Neural cell (in vitro differentiated cells): ENCODE results near the gene GRHL1. TPM values are rescaled to one million over a fixed set of nuclear protein-coding genes. Genes with fewer than 3 reads are reported as not detected.

Experiments
- H2AFZ ChIP-seq: fragments of 200-600, 300-800 bp; sonication (generic), shearing (Covaris generic); 2 replicates; pipeline ENCODE4 v1.6.0; 2014; ENCODE audit warnings: low read depth, mild to moderate bottlenecking, antibody characterized with exemption, low read length, moderate library complexity
- H3F3A ChIP-seq: fragments of 200-600 bp; shearing (Covaris generic); 2 replicates; pipeline ENCODE4 v1.6.1; 2016; ENCODE audit warnings: mild to moderate bottlenecking, moderate library complexity, mixed read lengths, antibody characterized with exemption, low read length; ENCODE audit not compliant: insufficient read depth, poor library complexity, severe bottlenecking
- H3K27ac ChIP-seq: fragments of 200-600, 300-800 bp; sonication (generic), shearing (Covaris generic); 2 replicates; pipeline ENCODE4 v1.5.1; 2014; ENCODE audit warnings: mild to moderate bottlenecking, low read length, moderate library complexity
- H3K27me3 ChIP-seq: fragments of 300-800, 200-600 bp; sonication (generic), shearing (Covaris generic); 2 replicates; pipeline ENCODE4 v1.6.0; 2014; ENCODE audit warnings: mild to moderate bottlenecking, low read depth, low read length, moderate library complexity; ENCODE audit not compliant: insufficient read depth
- H3K36me3 ChIP-seq: fragments of 300-800, 200-600 bp; sonication (generic), shearing (Covaris generic); 2 replicates; pipeline ENCODE4 v1.5.1; 2014; ENCODE audit warnings: mild to moderate bottlenecking, antibody characterized with exemption, low read length, moderate library complexity; ENCODE audit not compliant: insufficient read depth
- H3K4me2 ChIP-seq: fragments of 300-800, 200-600 bp; sonication (generic), shearing (Covaris generic); 2 replicates; pipeline ENCODE4 v1.6.0; 2014; ENCODE audit warnings: mild to moderate bottlenecking, low read length
- H3K4me3 ChIP-seq: fragments of 300-800, 200-600 bp; sonication (generic), shearing (Covaris generic); 2 replicates; pipeline ENCODE4 v1.5.1; 2014; ENCODE audit warnings: mild to moderate bottlenecking, low read length, moderate library complexity
- H3K79me2 ChIP-seq: fragments of 200-600 bp; shearing (Covaris generic); replicated peaks from 2 replicates; pipeline ENCODE4 v1.6.0; 2014; ENCODE audit warnings: mild to moderate bottlenecking, low read length, moderate library complexity; ENCODE audit not compliant: insufficient read depth
- H3K9ac ChIP-seq: fragments of 300-800, 200-600 bp; sonication (generic), shearing (Covaris generic); 2 replicates; pipeline ENCODE4 v1.6.1; 2016; ENCODE audit warnings: mild to moderate bottlenecking, low read length, mixed read lengths
- H3K9me2 ChIP-seq: fragments of 200-600 bp; shearing (Covaris generic); 2 replicates; pipeline ENCODE4 v1.6.1; 2016; ENCODE audit warnings: mild to moderate bottlenecking, low read length, mixed read lengths; ENCODE audit not compliant: insufficient read depth
- H3K9me3 ChIP-seq: fragments of 200-600, 300-800 bp; sonication (generic), shearing (Covaris generic); 2 replicates; pipeline ENCODE4 v1.6.1; 2016; ENCODE audit warnings: mild to moderate bottlenecking, mixed run types, low read length, moderate library complexity, mixed read lengths
- H4K20me1 ChIP-seq: fragments of 200-600 bp; shearing (Covaris generic); 2 replicates; pipeline ENCODE4 v1.6.1; 2016; ENCODE audit warnings: mild to moderate bottlenecking, mixed run types; ENCODE audit not compliant: insufficient read depth
- CTCF ChIP-seq: fragments of 450-650 bp; IDR thresholded peaks from 2 replicates; pipeline ENCODE4 v1.5.1; 2014; ENCODE audit warnings: antibody characterized with exemption, mild to moderate bottlenecking, moderate library complexity; ENCODE audit not compliant: poor library complexity, severe bottlenecking
- EP300 ChIP-seq: fragments of 450-650 bp; conservative IDR thresholded peaks from 2 replicates; pipeline ENCODE4 v1.6.1; 2014; ENCODE audit warnings: antibody characterized with exemption, mild to moderate bottlenecking, moderate library complexity; ENCODE audit not compliant: poor library complexity, severe bottlenecking
- EZH2 ChIP-seq: fragments of 200-600, 300-800 bp; shearing (Covaris generic), sonication (generic); IDR thresholded peaks from 2 replicates; pipeline ENCODE4 v1.6.1; 2014; ENCODE audit warnings: antibody characterized with exemption, low read length, borderline replicate concordance, mild to moderate bottlenecking; ENCODE audit not compliant: insufficient read depth, poor library complexity, severe bottlenecking
- MXI1 ChIP-seq: fragments of 450-650 bp; conservative IDR thresholded peaks from 2 replicates; pipeline ENCODE4 v1.6.1; 2014; ENCODE audit warnings: antibody characterized with exemption, mild to moderate bottlenecking; ENCODE audit not compliant: poor library complexity, severe bottlenecking
- POLR2AphosphoS5 ChIP-seq: IDR thresholded peaks from 2 replicates; pipeline ENCODE4 v1.6.1; 2012
- RAD21 ChIP-seq: fragments of 450-650 bp; conservative IDR thresholded peaks from 2 replicates; pipeline ENCODE4 v1.6.1; 2014; ENCODE audit warnings: antibody characterized with exemption, mild to moderate bottlenecking, moderate library complexity
- REST ChIP-seq: IDR thresholded peaks from 2 replicates; pipeline ENCODE4 v1.6.1; 2012; ENCODE audit warnings: borderline replicate concordance
- SMC3 ChIP-seq: fragments of 450-650 bp; conservative IDR thresholded peaks from 2 replicates; pipeline ENCODE4 v1.6.1; 2014; ENCODE audit warnings: antibody characterized with exemption, mild to moderate bottlenecking, moderate library complexity; ENCODE audit not compliant: poor library complexity
- TAF1 ChIP-seq: IDR thresholded peaks from 2 replicates; pipeline ENCODE4 v1.6.1; 2012; ENCODE audit warnings: low read depth
- polyA plus RNA-seq: library from polyadenylated mRNA; depleted of rRNA; stranded (reverse); fragments of >200 nt; gene quantifications from 2 replicates; pipeline ENCODE4 v1.2.3, GENCODE V29; 2014

The GRHL1 gene
- polyA plus RNA-seq, 1 donor from 2014 or later: 26.3 TPM

GRCh38 chr2:10028988-10029874 is 77.7 kb downstream of the GRHL1 start:
- no peak overlapping the region for H3K27ac ChIP-seq
- H3K4me2 ChIP-seq: no peak overlapping the region
- H3K79me2 ChIP-seq: no peaks in the 10 kb centered on the region
- no peaks in the 10 kb centered on the region for H3K36me3 ChIP-seq
- H3K4me3 ChIP-seq: no peak overlapping the region
- H3F3A ChIP-seq: no peaks in the 10 kb centered on the region
- no peaks in the 10 kb centered on the region for H3K9me3 ChIP-seq
- no peaks in the 10 kb centered on the region for H3K27me3 ChIP-seq
- no peaks in the 10 kb centered on the region for H3K9me2 ChIP-seq
- no peaks in the 10 kb centered on the region for H4K20me1 ChIP-seq
- TF ChIP-seq EZH2 (no peak), RAD21 (no peak), REST (no peak), TAF1 (no peak), SMC3 (no peak), EP300 (no peak), CTCF (no peak), MXI1 (no peak), POLR2AphosphoS5 (no peak)
- no peak overlapping the region for H2AFZ ChIP-seq
- no peak overlapping the region for H3K9ac ChIP-seq

GRCh38 chr2:10029875-10030223 is 78.4 kb downstream of the GRHL1 start:
- Histone ChIP-seq H3K36me3 (no peaks in the 10 kb centered on the region), H3K27me3 (no peaks in the 10 kb centered on the region), H3K4me3 (no peak overlapping the region), H3K27ac (no peak overlapping the region), H3K9me3 (no peaks in the 10 kb centered on the region), H3K9ac (no peak overlapping the region), H3K79me2 (no peaks in the 10 kb centered on the region), H4K20me1 (no peaks in the 10 kb centered on the region), H3K4me2 (no peak overlapping the region), H2AFZ (no peak overlapping the region), H3K9me2 (no peaks in the 10 kb centered on the region), H3F3A (no peaks in the 10 kb centered on the region)
- TF ChIP-seq EZH2 (no peak), CTCF (no peak), SMC3 (no peak), TAF1 (no peak), REST (no peak), POLR2AphosphoS5 (no peak), RAD21 (no peak), MXI1 (no peak), EP300 (no peak)
